Neuronal stem cell (in vitro differentiated cells): ENCODE measurements around the gene PARP6.
"Not testable (repeated sequence)": the region's sequence is repeated elsewhere in the genome, so short reads cannot be mapped to it uniquely, and the experiment has no call there.

Experiments
- DNase-seq: peaks from one replicate; pipeline ENCODE4 v3.0.0-alpha.2; 2013; ENCODE audit warnings: low spot score
- H2AFZ ChIP-seq: one replicate; pipeline ENCODE4 v1.6.1; 2013; ENCODE audit warnings: mild to moderate bottlenecking, low read length, inconsistent platforms
- H2AK5ac ChIP-seq: 2 replicates; pipeline ENCODE4 v1.6.1; 2013; ENCODE audit warnings: low read depth, mild to moderate bottlenecking, inconsistent platforms, low read length, moderate library complexity, mixed read lengths
- H2BK120ac ChIP-seq: 2 replicates; pipeline ENCODE4 v1.6.1; 2013; ENCODE audit warnings: low read depth, mild to moderate bottlenecking, inconsistent platforms, low read length, moderate library complexity, mixed read lengths
- H2BK12ac ChIP-seq: one replicate; pipeline ENCODE4 v1.6.1; 2013; ENCODE audit warnings: low read length, inconsistent platforms
- H2BK15ac ChIP-seq: 2 replicates; pipeline ENCODE4 v1.6.1; 2013; ENCODE audit warnings: mild to moderate bottlenecking, low read length, inconsistent platforms, mixed read lengths
- H2BK5ac ChIP-seq: one replicate; pipeline ENCODE4 v1.6.1; 2013; ENCODE audit warnings: inconsistent platforms, mild to moderate bottlenecking, low read length, moderate library complexity
- H3K14ac ChIP-seq: one replicate; pipeline ENCODE4 v1.6.1; 2013; ENCODE audit warnings: low read length, inconsistent platforms
- H3K18ac ChIP-seq: 2 replicates; pipeline ENCODE4 v1.6.1; 2013; ENCODE audit warnings: low read length, inconsistent platforms
- H3K23ac ChIP-seq: 2 replicates; pipeline ENCODE4 v1.6.1; 2013; ENCODE audit warnings: low read depth, mild to moderate bottlenecking, mixed read lengths, low read length, inconsistent platforms; ENCODE audit not compliant: poor library complexity
- H3K27ac ChIP-seq: replicated peaks from 3 replicates; pipeline ENCODE4 v1.5.1; 2013; ENCODE audit warnings: low read length, inconsistent platforms
- H3K27me3 ChIP-seq, 3 experiments: 2 replicates each; pipeline ENCODE4 v1.6.1; 2013; ENCODE audit warnings: low read length in 3 of 3, mild to moderate bottlenecking in 2 of 3, inconsistent platforms in 1 of 3, low read depth in 1 of 3, mixed read lengths in 1 of 3, moderate library complexity in 1 of 3; ENCODE audit not compliant: control insufficient read depth in 3 of 3, insufficient read depth in 3 of 3
- H3K36me3 ChIP-seq, 2 donors: replicated peaks in 1 of 2; 2 replicates each; pipeline ENCODE4 v1.6.1; 2013; ENCODE audit warnings: low read length in 2 of 2; ENCODE audit not compliant: control insufficient read depth in 2 of 2, insufficient read depth in 2 of 2
- H3K4ac ChIP-seq: 2 replicates; pipeline ENCODE4 v1.6.1; 2013; ENCODE audit warnings: inconsistent platforms, mild to moderate bottlenecking, low read length, moderate library complexity
- H3K4me1 ChIP-seq, 2 donors: 1 replicate in 1 of 2; 2 replicates in 1 of 2; pipeline ENCODE4 v1.6.1; 2013; ENCODE audit warnings: low read length in 2 of 2, low read depth in 1 of 2; ENCODE audit not compliant: control insufficient read depth in 2 of 2, insufficient read depth in 1 of 2
- H3K4me2 ChIP-seq: one replicate; pipeline ENCODE4 v1.6.1; 2013; ENCODE audit warnings: mild to moderate bottlenecking, low read length, inconsistent platforms; ENCODE audit not compliant: insufficient read depth, poor library complexity, severe bottlenecking
- H3K4me3 ChIP-seq, 2 donors: 2 replicates each; pipeline ENCODE4 v1.5.1; 2013; ENCODE audit warnings: low read length in 2 of 2, mild to moderate bottlenecking in 2 of 2, inconsistent platforms in 1 of 2, moderate library complexity in 1 of 2
- H3K79me1 ChIP-seq: one replicate; pipeline ENCODE4 v1.6.1; 2013; ENCODE audit warnings: low read depth, mild to moderate bottlenecking, inconsistent platforms, low read length, moderate library complexity
- H3K9ac ChIP-seq: one replicate; pipeline ENCODE4 v1.6.1; 2013; ENCODE audit warnings: mild to moderate bottlenecking, low read depth, low read length, inconsistent platforms; ENCODE audit not compliant: poor library complexity
- H3K9me3 ChIP-seq, 2 donors: replicated peaks in 1 of 2; 2 replicates each; pipeline versions ENCODE3 to v1.6.1; 2013; ENCODE audit warnings: low read length in 2 of 2, mild to moderate bottlenecking in 2 of 2, inconsistent platforms in 1 of 2, low read depth in 1 of 2, mixed read lengths in 1 of 2, moderate library complexity in 1 of 2; ENCODE audit not compliant: control insufficient read depth in 2 of 2, insufficient read depth in 1 of 2
- H4K8ac ChIP-seq: one replicate; pipeline ENCODE4 v1.6.1; 2013; ENCODE audit warnings: low read depth, mild to moderate bottlenecking, inconsistent platforms, low read length, moderate library complexity
- H4K91ac ChIP-seq: one replicate; pipeline ENCODE4 v1.6.1; 2013; ENCODE audit warnings: low read length, low read depth, mild to moderate bottlenecking, inconsistent platforms; ENCODE audit not compliant: poor library complexity
- WGBS, 2 donors: extraction: QIAGEN DNeasy Blood & Tissue Kit; methylation state at CpG; one replicate each; pipeline ENCODE4 v1.1.7; 2013; ENCODE audit warnings: missing lambda C conversion rate in 2 of 2, mixed read lengths in 1 of 2; ENCODE audit not compliant: insufficient read length in 2 of 2, insufficient replicate concordance in 1 of 2; ENCODE audit errors: extremely low coverage in 2 of 2; 5-methylcytosine and 5-hydroxymethylcytosine counted together

The PARP6 gene

GRCh38 chr15:72278737-72279136, 6.4 kb upstream of the PARP6 start:
- Histone ChIP-seq H3K27ac (no peak overlapping the region), H3K27me3 (peaks cover 0 to 6% (median 2%) of the 10 kb centered on the region in 3 experiments), H3K9ac (no peak overlapping the region), H2AK5ac (no peak overlapping the region), H2BK15ac (no peak overlapping the region), H3K18ac (no peak overlapping the region), H3K4me3 (no peak overlapping the region), H3K14ac (no peak overlapping the region), H2BK5ac (no peak overlapping the region), H3K36me3 (no peaks in the 10 kb centered on the region), H2BK12ac (no peak overlapping the region), H4K91ac (no peak overlapping the region), H3K9me3 (no peaks in the 10 kb centered on the region), H3K79me1 (no peaks in the 10 kb centered on the region), H4K8ac (no peak overlapping the region), H3K4ac (no peak overlapping the region), H3K4me1 (no peaks in the 10 kb centered on the region), H3K4me2 (no peak overlapping the region), H2BK120ac (no peak overlapping the region), H3K23ac (no peak overlapping the region), H2AFZ (no peak overlapping the region)
- no peak for DNase-seq
- WGBS, 2 donors = no CpG with 5 or more reads among the region's 1 CpG

- Histone ChIP-seq H3K36me3 (no peaks in the 10 kb centered on the region), H3K14ac (no peak overlapping the region), H3K4ac (no peak overlapping the region), H3K9me3 (no peaks in the 10 kb centered on the region), H3K4me3 (no peak overlapping the region), H3K9ac (no peak overlapping the region), H4K91ac (no peak overlapping the region), H3K27me3 (peaks cover 0 to 6% (median 2%) of the 10 kb centered on the region in 3 experiments), H3K18ac (no peak overlapping the region), H4K8ac (no peak overlapping the region), H2BK12ac (no peak overlapping the region), H2AK5ac (no peak overlapping the region), H3K27ac (no peak overlapping the region), H2BK120ac (no peak overlapping the region), H3K4me2 (no peak overlapping the region), H2AFZ (no peak overlapping the region), H3K23ac (no peak overlapping the region), H3K4me1 (peaks cover 2% of the 10 kb centered on the region in 2 donors), H2BK15ac (no peak overlapping the region), H2BK5ac (no peak overlapping the region), H3K79me1 (no peaks in the 10 kb centered on the region)
- DNase-seq = no peak
Observed at GRCh38 chr15:72276326-72276700, 4.0 kb upstream of the PARP6 start.

DNA sequence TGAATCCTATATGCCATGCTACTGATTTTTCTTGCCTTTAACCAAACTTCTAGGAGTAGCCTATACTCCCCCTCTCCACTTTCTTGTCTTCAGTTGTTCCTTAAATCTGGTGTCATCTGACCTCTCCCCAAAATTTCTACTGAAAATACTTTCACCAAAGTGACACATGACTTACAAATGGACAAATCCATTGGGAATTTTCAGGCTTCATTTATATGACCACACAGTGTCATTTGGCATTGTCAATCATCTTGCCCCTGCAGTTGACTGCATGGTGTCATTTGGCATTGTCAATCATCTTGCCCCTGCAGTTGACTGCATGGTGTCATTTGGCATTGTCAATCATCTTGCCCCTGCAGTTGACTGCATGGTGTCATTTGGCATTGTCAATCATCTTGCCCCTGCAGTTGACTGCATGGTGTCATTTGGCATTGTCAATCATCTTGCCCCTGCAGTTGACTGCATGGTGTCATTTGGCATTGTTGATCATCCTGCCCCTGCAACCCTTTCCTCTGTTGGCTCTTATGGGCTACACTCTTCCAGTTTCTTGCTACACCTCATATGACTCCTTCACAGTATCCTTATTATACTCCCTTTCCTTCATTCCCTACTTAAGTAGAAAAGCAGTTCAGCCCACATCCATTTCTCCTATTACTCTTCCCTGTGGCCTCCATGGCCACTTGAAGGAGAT, 3.4 kb upstream of the PARP6 start:
- not testable (repeated sequence) for H2BK15ac ChIP-seq, H3K27me3 ChIP-seq, H3K4me2 ChIP-seq

DNA sequence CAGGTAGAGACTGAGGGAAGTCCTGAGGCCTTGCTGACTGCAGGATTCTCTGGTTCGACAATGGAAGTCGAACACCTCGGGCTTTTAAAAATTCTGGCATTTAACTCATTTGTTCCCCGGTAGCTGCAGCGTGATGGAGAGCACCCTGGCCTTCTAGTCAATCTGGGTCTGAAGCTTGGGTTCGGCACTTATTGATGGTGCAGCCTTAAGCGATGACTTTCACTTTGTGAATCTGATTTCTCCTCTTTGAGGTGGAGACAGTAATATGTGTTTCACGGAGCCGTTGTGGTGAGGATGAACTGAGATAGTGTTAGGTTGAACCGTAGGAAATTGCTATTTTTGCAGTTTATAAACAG, 621 bp upstream of the PARP6 start:
- Histone ChIP-seq H3K4me1 (peaks cover 2 to 5% of the 10 kb centered on the region in 2 donors), H3K9ac (no peak overlapping the region), H2AK5ac (no peak overlapping the region), H3K36me3 (peaks cover 2 to 29% of the 10 kb centered on the region in 2 donors), H4K91ac (no peak overlapping the region), H3K27me3 (no peaks in the 10 kb centered on the region), H2BK5ac (no peak overlapping the region), H2BK15ac (no peak overlapping the region), H3K4me3 (peak overlapping the region; percentile 84 to 98), H3K4me2 (peak overlapping the region; percentile 49), H2BK120ac (no peak overlapping the region), H3K79me1 (no peaks in the 10 kb centered on the region), H3K14ac (no peak overlapping the region), H3K27ac (no peak overlapping the region), H3K18ac (no peak overlapping the region), H3K23ac (peak overlapping the region; percentile 83), H2BK12ac (no peak overlapping the region), H3K4ac (no peak overlapping the region), H4K8ac (no peak overlapping the region), H3K9me3 (no peaks in the 10 kb centered on the region), H2AFZ (peak overlapping the region; percentile 87)
- no CpG with 5 or more reads among the region's 10 CpGs for WGBS, 2 donors
- no peak for DNase-seq

More for the DNA sequence above, 3.4 kb upstream of the PARP6 start:
- H3K9ac ChIP-seq, H3K9me3 ChIP-seq, H3K4ac ChIP-seq, H3K27ac ChIP-seq, H3K4me3 ChIP-seq, H3K14ac ChIP-seq, H3K4me1 ChIP-seq, H3K36me3 ChIP-seq, H2AFZ ChIP-seq, H2BK120ac ChIP-seq, H2BK12ac ChIP-seq, H2AK5ac ChIP-seq, H4K8ac ChIP-seq, H3K18ac ChIP-seq, H3K23ac ChIP-seq, H3K79me1 ChIP-seq, H2BK5ac ChIP-seq, H4K91ac ChIP-seq, DNase-seq: not testable (repeated sequence)
